ENCODE measurements around the gene TMEM178B.

TMEM178B gene

DNA sequence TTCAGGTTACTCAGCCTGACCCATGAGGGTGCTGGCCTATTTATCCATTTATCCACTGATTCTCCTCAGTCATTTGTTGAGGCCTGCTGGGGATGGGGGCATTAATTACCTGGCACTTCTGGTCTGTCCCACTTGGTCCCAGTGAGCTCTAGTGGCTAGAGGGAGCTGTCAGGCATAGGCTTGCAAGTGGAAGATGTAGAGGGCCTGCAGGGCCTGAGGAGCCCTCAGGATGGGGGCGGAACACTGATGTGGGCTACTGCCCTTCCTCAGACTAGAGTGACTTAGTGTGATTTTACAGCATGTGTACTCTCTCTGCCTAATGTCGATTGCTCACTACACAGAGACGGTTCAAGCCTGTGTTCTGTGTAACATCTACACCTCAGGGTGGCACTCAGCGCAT lies 45.3 kb downstream of the TMEM178B start:
- TF ChIP-seq, protein P1, sequence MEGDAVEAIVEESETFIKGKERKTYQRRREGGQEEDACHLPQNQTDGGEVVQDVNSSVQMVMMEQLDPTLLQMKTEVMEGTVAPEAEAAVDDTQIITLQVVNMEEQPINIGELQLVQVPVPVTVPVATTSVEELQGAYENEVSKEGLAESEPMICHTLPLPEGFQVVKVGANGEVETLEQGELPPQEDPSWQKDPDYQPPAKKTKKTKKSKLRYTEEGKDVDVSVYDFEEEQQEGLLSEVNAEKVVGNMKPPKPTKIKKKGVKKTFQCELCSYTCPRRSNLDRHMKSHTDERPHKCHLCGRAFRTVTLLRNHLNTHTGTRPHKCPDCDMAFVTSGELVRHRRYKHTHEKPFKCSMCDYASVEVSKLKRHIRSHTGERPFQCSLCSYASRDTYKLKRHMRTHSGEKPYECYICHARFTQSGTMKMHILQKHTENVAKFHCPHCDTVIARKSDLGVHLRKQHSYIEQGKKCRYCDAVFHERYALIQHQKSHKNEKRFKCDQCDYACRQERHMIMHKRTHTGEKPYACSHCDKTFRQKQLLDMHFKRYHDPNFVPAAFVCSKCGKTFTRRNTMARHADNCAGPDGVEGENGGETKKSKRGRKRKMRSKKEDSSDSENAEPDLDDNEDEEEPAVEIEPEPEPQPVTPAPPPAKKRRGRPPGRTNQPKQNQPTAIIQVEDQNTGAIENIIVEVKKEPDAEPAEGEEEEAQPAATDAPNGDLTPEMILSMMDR (conservative IDR thresholded peaks at IDR 0.05; ENCODE audit: low read depth, low read length) = no peak

DNA sequence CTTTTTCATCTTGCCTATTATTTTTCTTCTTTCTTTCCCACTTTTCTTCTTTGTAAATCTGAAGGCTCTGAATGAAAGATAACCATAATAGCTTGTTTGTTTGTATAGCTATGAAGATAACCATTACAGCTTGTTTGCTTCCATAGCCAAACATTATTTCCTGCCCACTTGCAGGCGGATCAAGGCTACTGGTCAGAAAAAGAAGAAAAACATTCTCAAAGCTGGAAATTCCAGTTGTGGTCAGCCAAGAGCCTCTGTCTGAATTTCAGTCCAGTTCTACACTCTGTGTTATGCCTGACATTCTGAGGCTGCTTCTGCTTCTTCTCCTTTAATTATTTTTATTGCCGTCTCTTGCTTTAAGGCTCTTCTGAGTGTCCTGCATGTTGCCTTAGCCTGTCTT lies 48.9 kb downstream of the TMEM178B start:
- no peak overlapping the region for H3K9ac ChIP-seq
- H3K36me3 ChIP-seq (ENCODE audit: insufficient read depth) = no peaks in the 10 kb centered on the region
- no peaks in the 10 kb centered on the region for H3K27me3 ChIP-seq (ENCODE audit: insufficient read depth, low read depth)
- H3K4me1 ChIP-seq (ENCODE audit: low read depth, poor library complexity, severe bottlenecking) = no peaks in the 10 kb centered on the region
- H3K4me3 ChIP-seq (IDR thresholded peaks at IDR 0.05; ENCODE audit: insufficient read depth, low read depth, low read length) = no peak overlapping the region
- H4K20me1 ChIP-seq (ENCODE audit: insufficient read depth) = no peaks in the 10 kb centered on the region
- H3K79me2 ChIP-seq (ENCODE audit: insufficient read depth, low read depth) = no peaks in the 10 kb centered on the region
- no peak overlapping the region for H3K4me2 ChIP-seq
- no peak overlapping the region for H2AFZ ChIP-seq (ENCODE audit: low read depth)
- no peak overlapping the region for H3K27ac ChIP-seq
- TF ChIP-seq, protein P1 (conservative IDR thresholded peaks at IDR 0.05; ENCODE audit: low read depth, low read length) = no peak

More for the DNA sequence above, 45.3 kb downstream of the TMEM178B start:
- H3K27me3 ChIP-seq (ENCODE audit: insufficient read depth, low read depth) = no peaks in the 10 kb centered on the region
- no peaks in the 10 kb centered on the region for H4K20me1 ChIP-seq (ENCODE audit: insufficient read depth)
- no peaks in the 10 kb centered on the region for H3K4me1 ChIP-seq (ENCODE audit: low read depth, poor library complexity, severe bottlenecking)
- no peaks in the 10 kb centered on the region for H3K79me2 ChIP-seq (ENCODE audit: insufficient read depth, low read depth)
- H3K36me3 ChIP-seq (ENCODE audit: insufficient read depth) = no peaks in the 10 kb centered on the region
- no peak overlapping the region for H3K4me3 ChIP-seq (IDR thresholded peaks at IDR 0.05; ENCODE audit: insufficient read depth, low read depth, low read length)
- no peak overlapping the region for H3K9ac ChIP-seq
- H3K27ac ChIP-seq = no peak overlapping the region
- H3K4me2 ChIP-seq = no peak overlapping the region
- no peak overlapping the region for H2AFZ ChIP-seq (ENCODE audit: low read depth)

DNA sequence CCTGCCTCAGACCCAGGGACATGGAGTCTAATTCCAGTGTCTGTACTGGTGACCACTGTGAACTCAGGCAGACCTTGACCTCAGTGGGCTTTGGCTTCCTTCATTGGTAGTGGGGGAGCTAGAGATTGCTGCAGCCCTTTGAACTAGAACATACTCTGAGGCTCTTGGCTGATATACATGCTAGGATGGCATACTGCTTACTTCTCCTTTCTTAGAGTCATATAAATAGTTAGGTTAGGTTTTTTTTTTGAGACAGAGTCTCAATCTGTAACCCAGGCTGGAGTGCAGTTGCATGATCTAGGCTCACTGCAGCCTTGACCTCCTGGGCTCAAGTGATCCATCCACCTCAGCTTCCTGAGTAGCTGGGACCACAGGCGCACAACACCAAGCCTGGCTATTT lies 49.7 kb downstream of the TMEM178B start:
- H3K4me3 ChIP-seq (IDR thresholded peaks at IDR 0.05; ENCODE audit: insufficient read depth, low read depth, low read length) = no peak overlapping the region

DNA sequence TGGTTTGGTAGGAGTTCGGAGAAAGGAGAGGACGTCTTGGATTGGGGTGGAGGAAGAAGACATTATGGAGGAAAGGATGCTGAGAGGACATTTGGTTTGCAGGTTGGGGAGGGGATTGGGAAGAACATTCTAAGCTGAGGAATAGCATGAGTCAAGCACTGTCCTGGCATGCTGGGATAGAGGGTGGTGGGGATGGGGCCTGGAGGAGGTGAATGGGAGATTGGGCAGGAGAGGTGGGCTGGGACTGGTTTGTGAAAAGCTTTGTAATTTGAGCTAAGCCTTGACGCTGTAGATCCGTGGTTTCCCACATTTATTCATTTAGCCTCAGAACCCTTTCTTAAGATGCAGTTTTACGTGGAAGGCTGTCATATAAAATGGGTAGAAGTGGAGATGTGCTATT lies 52.2 kb downstream of the TMEM178B start:
- no peak overlapping the region for H3K9ac ChIP-seq

More for the DNA sequence above, 49.7 kb downstream of the TMEM178B start:
- no peaks in the 10 kb centered on the region for H3K36me3 ChIP-seq (ENCODE audit: insufficient read depth)
- H3K27ac ChIP-seq = no peak overlapping the region
- H3K4me2 ChIP-seq = no peak overlapping the region
- no peak overlapping the region for H3K9ac ChIP-seq
- no peaks in the 10 kb centered on the region for H3K27me3 ChIP-seq (ENCODE audit: insufficient read depth, low read depth)
- no peaks in the 10 kb centered on the region for H4K20me1 ChIP-seq (ENCODE audit: insufficient read depth)
- H3K4me1 ChIP-seq (ENCODE audit: low read depth, poor library complexity, severe bottlenecking) = no peaks in the 10 kb centered on the region
- TF ChIP-seq, protein P1 (conservative IDR thresholded peaks at IDR 0.05; ENCODE audit: low read depth, low read length) = no peak
- H3K79me2 ChIP-seq (ENCODE audit: insufficient read depth, low read depth) = no peaks in the 10 kb centered on the region
- H2AFZ ChIP-seq (ENCODE audit: low read depth) = no peak overlapping the region

More for the DNA sequence above, 52.2 kb downstream of the TMEM178B start:
- TF ChIP-seq, protein P1 (conservative IDR thresholded peaks at IDR 0.05; ENCODE audit: low read depth, low read length) = no peak
- Histone ChIP-seq H3K4me2 (no peak overlapping the region), H4K20me1 (ENCODE audit: insufficient read depth) (no peaks in the 10 kb centered on the region), H3K27ac (no peak overlapping the region), H3K79me2 (ENCODE audit: insufficient read depth, low read depth) (no peaks in the 10 kb centered on the region), H3K4me1 (ENCODE audit: low read depth, poor library complexity, severe bottlenecking) (no peaks in the 10 kb centered on the region), H3K27me3 (ENCODE audit: insufficient read depth, low read depth) (no peaks in the 10 kb centered on the region), H2AFZ (ENCODE audit: low read depth) (no peak overlapping the region), H3K36me3 (ENCODE audit: insufficient read depth) (no peaks in the 10 kb centered on the region), H3K4me3 (IDR thresholded peaks at IDR 0.05; ENCODE audit: insufficient read depth, low read depth, low read length) (no peak overlapping the region)
